NCI-H510A treated with DMSO at 0.1 percent for 48 hours (cell line): Measurements from ENCODE around the gene NEK5.
"Not testable (repeated sequence)": the region's sequence is repeated elsewhere in the genome, so short reads cannot be mapped to it uniquely, and the experiment has no call there.

Experiments
- DNase-seq: peaks from one replicate; lab custom pipeline; 2025; lab: John Stamatoyannopoulos, UW

Gene NEK5

DNA sequence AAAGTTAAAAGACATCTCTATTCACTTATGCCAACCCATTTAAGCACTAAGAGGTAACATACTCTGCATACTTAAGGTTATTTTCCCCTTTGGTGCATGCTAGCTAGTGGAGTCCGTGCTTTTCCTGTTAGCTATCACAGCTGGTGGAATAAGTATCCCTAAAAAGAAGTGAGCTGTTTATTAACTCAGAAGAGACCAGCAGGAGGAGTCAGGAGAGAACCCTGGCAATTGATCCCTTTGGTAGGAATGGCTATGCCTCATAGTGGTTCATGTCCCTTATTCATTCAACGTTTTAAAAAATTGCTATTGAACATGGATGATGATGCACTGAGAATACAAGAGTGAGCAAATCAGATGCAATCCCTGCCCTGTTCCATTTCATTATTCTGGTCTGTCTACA, 12.4 kb upstream of the NEK5 start:
- no peak for DNase-seq

DNA sequence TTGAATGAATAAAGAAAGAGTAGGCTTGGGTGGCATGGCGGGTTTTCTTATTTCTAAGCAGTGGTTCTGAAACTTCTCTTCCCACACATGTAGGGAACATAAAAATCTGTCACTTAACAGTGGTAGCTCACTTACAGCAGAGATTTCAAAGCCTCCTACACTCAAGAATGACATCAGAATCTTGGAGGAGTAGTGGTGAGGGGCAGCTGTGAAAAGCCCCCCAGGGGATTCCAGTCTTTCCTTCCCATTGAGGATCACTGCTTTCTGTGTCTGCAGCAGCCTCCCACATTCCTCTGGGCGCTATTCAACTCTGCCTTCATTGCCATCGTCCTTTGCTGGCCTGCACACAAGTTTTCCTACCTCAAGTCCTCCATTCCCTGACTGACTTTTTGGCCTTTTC, 8.6 kb upstream of the NEK5 start:
- no peak for DNase-seq

DNA sequence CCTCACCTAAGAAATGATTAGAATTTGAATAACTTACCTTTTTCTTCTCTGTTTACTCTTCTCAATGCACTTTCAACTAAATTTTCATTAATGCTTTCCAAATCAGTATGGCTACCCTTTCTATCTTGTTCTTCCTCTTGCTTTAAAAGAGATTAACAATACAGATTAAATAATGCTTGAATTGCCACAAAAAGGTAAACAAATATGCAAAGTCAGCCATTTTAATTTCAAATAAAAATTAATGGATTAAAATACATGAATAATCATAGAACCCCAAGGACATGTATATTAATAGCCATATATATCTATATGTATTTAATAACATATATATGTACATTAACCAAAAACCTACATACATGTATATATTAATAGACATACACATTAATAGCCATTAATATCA, 7.9 kb upstream of the NEK5 start:
- no peak for DNase-seq

DNA sequence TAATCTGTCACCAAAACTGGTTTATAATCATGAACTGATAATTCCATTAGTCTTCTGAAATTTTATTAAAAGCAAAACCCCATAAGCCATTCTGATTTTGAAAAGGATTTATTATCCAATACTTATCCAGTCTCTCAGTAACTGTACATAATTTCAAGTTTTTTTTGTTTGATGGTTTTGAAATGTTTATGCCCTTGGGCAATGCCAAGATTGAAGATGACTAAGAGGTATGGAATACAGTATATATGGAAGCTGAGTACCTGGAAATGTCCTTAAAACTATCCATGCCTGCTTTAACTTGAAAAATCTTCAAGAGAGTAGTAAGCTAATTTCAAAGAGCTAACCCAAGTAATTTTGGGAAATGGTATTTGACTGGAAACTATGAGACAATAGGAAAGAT, 1.8 kb upstream of the NEK5 start:
- DNase-seq = no peak

DNA sequence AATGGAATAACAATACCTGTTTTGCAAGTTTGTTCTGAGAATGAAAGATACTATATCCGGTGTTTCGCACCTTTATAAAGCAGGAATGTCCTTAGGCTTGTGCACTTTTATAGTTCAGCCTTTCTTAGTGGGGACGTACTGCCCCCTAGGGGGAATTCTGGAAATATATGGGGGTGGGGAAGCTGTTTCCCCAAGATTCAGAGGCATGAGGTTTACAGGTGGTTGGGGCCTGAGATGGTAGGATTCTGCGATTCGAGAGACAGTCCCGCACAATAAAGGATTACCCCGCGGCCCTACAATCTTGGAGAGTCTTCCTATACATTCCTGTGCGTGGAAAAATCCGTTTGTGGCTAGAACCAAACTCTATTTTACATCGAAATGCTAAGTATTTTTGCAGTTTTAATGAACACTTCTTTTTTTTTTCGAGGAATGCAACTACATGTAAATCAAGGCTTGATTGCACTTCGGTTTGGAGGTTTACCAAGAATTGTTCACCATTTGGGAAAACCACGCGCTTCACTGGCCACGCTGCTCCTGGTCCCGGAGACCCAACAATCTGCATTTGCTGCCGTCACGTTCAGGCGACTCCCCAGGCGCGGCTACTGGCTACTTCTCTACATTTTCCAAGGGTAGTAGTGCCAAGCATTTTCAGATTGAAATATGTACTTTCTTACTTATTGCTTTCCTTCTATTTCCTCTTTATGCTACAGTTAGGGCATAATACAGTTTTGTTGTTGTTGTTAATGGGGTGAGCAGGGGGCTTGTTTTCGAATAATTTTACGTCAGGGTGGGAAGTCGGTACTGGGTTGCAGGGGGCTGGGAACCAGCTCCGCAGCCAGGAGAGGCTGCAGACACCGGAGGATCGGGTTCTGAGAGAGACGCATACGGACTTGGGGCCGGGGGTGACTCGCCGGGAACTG, 830 bp downstream of the NEK5 start:
- DNase-seq = peak; percentile 69

DNA sequence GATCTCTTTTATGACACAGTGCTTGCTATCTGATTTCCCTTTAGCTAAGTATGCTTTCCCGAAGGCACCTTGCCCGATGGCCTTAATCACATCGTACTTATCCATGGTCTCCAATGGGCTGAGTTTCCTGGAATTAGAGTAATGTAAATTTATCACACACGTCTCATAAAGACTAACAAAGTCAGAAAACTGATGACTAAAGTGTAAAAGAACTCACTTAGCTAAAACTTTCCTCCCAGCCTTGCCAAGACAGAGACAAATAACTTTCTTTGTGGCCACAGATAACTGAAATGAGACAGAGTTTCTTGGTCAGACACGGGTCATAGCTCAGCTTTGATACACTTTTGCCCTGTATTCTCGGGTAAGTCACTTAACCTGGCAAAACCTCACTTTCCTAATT, 1.5 kb downstream of the NEK5 start:
- no peak for DNase-seq

DNA sequence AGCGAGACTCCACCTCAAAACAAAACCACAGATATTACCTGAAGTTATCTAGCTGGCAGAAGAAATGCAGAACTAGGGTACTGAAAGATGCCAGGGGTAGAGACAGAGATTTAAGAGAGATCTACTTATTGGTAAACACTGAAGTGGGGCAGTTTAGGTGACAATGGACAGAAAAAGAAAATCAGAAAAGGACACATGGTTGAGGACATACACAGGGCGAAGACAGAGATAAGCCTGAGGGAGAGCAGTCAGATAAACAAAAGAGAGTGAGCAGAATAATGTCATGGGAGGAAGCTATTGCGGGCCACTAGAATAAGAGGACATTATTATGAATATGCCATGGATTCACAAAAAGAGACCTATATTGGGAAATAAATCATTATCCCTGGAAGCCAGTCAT, 3.3 kb downstream of the NEK5 start:
- no peak for DNase-seq

DNA sequence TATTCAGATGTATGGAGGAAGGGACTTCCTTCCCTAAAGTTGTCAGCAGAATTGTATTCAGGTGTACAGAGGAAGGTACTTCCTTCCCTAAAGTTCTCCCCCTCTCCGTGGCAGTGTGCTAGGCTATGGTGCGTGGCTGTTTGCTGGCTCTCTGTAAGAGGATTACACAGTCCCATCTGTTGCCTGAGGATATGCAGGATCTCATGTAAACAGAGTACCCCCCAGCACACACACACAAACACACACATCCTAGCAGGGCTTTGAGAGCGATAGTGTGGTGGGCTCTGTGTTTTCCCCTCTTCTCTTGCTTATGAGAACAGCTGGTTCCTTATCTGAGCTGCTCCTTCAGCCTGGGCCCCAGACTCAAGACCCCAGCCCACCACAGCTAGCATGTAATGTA, 10.3 kb downstream of the NEK5 start:
- DNase-seq = no peak

DNA sequence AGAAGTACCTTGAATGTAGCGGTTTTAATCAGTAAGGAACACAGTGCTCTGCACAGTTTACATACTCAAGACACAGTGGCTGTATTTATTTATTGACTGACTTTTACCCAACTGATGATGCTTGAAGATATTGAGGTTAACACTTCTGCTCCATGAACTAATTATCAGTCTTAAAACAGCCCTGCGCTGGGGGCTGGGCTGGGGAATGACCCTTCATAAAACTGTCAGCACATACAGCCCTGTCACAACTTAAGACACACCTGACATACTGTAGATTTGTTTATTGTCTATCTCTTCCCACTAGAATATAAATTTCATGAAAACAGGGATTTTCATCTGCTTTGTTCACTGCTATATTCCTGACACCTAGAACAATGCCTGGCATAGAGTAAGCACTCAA, 10.8 kb downstream of the NEK5 start:
- DNase-seq = no peak

DNA sequence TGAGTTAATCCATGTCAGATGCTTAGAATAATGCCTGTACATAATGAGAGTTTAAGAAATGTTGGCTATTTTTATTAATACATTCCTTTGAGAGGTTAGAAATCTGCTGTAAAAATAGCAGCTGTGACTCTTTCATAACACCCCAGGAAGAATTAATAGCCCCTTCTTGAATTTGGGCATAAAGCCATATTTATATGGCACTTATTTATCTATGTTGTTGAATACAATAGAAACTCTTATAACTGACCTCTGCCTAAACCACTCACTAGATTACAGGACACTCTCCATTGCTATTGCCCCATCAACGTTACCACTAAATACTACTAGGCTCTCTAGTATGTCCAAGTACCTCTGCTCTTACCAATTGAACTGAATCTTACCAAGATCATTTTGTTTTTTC, 16.3 kb downstream of the NEK5 start:
- no peak for DNase-seq

DNA sequence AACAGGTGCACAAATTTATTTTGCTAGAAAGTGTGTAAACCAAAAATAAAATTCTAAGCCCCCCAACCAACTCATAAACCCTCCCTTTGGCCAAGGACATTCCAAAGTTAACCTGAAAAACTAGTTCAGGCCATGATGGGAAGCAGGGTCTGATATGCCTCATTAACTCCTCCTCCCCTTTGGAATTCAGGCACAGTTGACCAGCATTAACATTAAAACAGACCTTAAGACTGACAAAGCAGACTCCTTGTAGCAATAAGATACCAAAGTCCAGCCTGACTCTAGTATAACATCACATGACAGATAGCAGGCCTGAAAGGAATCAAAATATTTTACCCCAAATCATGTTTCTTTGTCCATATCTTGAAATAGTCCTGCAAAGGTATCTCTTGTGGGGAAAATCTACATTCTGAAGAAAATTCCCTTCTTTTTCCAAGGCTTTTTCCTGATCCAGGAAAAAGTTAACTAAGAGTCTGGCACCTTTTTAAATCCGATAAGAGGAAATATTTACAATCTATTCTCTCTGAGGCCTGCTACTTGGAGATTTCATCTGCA, 19.7 kb downstream of the NEK5 start:
- no peak for DNase-seq

DNA sequence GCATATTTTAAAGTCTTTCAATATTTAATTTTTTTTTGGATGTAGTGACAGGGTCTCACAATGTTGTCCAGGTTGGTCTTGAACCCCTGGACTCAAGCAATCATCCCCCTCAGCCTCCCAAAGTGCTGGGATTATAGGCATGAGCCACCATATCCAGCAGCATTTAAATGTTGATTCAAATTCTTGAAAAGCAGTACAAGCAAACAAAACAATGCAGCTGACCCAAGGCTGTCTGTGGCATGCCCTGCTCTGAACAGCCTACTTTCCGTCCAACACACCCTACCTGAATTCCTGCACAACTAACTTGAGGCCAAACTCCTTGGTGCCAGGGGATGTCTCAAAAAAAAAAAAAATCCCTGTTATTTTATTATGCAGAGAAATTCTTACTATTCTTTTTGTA, 23.0 kb downstream of the NEK5 start:
- DNase-seq = no peak

DNA sequence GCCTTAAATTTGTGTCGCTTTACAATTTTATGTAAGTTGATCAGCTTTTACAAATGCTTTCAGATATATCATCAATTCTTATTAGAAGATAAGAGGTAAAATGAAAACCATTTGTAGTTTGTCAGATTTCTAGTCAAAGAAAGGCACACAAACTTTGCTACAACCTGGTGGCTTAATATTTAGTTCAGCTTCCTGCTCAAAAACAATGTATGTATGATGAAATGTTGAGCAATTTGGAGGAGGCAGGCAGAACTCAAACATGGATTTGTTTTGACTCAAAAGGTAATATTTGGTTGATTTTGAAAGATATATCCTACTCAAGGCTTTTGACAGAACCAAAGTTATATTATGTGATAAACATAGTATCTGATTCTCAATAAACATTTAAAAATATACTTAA, 24.2 kb downstream of the NEK5 start:
- no peak for DNase-seq

DNA sequence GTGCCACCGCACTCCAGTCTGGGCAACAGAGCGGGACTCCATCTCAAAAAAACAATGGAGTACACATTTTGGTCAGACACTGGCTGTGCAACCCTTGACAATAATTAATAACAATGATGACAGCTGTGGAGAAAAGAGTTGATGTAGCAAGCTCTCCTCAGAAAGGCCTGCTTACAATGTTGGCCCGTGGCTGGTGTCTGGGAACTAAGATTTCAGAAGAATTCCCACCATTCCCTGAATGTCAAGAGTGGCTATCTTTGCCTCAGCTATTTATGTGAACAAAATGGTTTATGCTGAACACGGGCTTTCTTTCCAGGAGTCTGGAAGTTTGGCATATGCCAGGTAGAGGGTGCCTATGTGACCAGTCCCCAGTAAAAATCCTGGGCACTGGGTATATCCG, 25.5 kb downstream of the NEK5 start:
- DNase-seq = no peak

DNA sequence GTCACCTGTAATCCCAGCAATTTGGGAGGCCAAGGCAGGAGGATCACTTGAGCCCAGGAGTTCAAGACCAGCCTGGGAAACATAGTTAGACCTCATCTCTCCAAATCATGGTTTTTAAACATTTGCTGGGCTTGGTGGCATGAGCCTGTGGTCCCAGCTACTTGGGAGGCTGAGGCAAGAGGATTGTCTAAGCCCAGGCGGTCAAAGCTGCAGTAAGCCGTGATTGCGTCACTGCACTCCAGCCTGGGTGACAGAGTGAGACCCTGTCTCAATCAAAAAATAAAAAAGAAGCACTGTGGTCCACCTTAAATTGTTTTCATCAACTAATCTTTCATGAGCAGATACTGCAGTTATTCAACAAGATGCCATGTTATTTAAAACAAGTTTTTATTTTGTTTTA, 26.4 kb downstream of the NEK5 start:
- DNase-seq = not testable (repeated sequence)

DNA sequence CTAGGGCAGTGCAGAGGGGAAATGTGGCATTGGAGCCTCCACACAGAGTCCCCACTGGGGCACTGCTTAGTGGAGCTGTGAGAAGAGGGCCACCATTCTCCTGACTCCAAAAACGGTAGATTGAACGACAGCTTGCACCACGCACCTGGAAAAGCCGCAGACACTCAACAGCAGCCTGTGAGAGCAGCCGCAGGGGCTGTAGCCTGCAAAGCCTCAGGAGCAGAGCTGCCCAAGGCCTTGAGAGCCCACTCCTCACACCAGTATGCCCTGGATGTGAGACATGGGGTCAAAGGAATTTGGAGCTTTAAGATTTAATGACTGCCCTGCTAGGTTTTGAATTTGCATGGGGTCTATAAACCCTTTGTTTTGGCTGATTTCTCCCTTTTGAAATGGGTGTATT, 31.7 kb downstream of the NEK5 start:
- no peak for DNase-seq

DNA sequence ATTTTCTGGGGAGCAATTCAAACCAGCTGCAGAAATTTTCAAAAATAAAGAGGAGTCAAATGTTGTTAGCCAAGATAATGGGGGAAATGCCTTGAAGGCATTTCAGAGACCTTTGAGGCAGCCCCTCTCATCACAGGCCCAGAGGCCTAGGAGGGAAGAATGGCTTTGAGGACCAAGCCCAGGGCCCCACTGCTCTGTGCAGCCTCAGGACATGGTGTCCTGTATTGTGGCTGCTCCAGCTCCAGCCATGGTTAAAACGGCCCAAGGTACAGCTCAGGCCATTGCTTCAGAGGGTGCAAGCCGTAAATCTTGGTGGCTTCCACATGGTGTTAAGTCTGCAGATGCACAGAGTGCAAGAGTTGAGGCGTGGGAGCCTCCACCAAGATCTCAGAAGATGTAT, 32.1 kb downstream of the NEK5 start:
- no peak for DNase-seq

DNA sequence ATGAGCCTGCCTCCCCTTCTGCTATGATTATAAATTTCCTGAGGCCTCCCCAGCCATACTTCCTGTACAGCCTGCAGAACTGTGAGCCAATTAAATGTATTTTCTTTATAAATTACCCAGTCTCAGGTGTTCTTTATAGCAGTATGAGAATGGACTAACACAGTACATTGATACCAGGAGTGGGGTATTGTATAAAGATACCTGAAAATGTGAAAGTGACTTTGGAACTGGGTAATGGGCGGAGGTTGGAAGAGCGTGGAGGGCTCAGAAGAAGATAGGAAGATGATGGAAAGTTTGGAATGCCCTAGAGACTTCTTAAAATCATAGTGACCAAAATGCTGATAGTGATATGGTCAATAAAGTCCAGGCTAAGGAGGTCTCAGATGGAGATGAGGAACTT, 32.8 kb downstream of the NEK5 start:
- no peak for DNase-seq

DNA sequence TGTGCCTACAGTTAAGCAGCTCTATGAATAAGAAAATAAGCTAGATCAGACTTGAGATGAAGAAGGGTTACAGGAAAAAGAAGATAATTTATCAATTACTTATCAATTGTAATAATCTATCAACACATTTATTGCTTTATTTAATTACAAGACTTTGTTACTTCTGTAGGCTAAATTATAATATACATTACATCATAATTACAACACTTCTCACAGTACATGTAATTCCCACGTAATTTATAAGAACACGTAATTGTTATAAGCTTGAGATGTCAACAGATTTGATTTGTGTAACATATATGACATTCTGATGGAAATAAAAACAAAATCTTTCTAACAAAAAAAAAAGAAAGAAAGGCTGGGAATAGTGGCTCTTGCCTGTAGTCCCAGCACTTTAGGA, 36.8 kb downstream of the NEK5 start:
- no peak for DNase-seq

DNA sequence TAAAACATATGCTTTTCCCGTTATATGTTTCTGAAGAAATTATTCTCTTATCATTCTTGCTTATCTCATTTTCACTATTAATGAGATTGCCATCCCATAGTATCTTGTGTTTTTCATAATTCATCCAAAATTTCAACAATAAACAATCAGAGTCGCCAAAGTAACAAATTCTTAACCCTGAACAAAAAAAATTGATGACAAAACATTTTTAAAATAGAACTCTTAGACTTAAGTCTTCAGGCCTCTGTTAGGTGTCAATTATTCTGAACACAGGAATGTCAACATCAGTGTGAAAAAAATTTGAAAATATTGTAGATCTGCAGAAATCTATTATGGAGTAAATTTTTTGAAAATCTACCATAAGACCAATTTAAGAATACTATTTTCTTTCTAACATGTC, 37.4 kb downstream of the NEK5 start:
- DNase-seq = no peak

DNA sequence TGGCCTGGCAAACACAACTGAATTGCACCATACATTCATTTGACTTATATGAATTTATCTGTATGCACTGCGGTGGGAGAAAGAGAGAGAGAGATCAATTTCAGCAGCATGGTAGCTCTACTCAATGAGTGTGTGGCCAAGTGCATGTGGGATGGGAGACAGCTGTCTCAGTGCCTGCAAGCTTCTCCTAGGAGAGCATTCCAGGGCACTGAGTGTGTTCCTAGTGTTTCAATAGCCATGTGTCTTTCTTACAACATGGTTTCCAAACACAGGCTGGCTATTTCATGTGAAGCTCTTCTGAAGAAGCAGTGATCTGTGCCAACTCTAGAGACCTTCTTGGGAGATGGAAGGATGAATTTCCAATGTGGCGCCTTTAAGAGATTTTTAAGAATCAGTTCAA, 43.5 kb downstream of the NEK5 start:
- no peak for DNase-seq

DNA sequence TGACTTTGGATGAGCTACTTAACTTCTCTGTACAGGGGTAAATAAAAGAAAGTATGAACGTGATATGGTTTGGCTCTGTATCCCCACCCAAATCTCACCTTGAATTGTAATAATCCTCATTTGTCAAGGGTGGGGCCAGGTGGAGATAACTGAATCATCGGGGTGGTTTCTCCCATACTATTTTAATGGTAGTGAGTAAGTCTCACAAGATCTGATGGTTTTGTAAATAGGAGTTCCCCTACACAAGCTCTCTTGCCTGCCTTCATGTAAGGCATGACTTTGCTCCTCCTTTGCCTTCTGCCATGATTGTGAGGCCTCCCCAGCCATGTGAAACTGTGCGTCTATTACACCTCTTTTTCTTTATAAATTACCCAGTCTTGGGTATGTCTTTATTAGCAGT, 43.9 kb downstream of the NEK5 start:
- DNase-seq = not testable (repeated sequence)

DNA sequence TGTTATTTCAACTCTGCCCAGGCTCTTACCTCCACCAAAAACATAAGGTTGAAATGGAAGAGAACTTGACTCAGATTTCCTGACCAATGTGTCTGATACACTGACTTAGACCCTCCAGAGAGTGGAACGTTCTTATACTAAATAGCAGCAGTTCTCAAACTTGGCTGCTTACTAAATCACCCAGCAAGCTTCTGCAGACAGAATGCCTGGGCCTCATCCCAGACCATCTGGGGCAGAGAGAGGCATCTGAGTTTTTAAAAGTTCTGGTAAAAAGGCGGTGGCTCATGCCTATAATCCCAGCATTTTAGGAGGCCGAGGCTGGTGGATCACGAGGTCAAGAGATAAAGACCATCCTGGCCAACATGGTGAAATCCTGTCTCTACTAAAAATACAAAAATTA, 46.3 kb downstream of the NEK5 start:
- no peak for DNase-seq

DNA sequence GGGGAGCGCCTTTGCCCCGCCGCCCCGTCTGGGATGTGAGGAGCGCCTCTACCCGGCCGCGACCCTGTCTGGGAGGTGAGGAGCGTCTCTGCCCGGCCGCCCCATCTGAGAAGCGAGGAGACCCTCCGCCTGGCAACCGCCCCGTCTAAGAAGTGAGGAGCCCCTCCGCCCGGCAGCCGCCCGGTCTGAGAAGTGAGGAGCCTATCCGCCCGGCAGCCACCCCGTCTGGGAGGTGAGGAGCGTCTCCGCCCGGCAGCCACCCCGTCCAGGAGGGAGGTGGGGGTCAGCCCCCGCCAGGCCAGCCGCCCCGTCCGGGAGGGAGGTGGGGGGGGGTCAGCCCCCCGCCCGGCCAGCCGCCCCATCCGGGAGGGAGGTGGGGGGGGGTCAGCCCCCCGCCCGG, 49.0 kb downstream of the NEK5 start:
- DNase-seq = not testable (repeated sequence)
